IMR-90 (cell line): ENCODE results near the gene FKRP. TPM values are rescaled to one million over a fixed set of nuclear protein-coding genes. Genes with fewer than 3 reads are reported as not detected.

Experiments
- ATAC-seq: fragments of 200-7000 bp; cut with Tn5 transposase; 2 replicates; pipeline ENCODE4 v1.9.1; 2020; ENCODE audit warnings: low read depth, mild to moderate bottlenecking, moderate library complexity
- BruUV-seq: library from RNA; stranded (reverse); fragments of 400-500 nt; replicated peaks from 2 replicates; lab custom pipeline; 2021; lab: Mats Ljungman, UMichigan
- CTCF ChIA-PET: fragments of 300-600 bp; formaldehyde crosslinking; extraction: SDS; loops from one replicate; lab custom pipeline; 2021; ENCODE audit warnings: antibody characterized with exemption; lab: Yijun Ruan, JAX
- POLR2A ChIA-PET: fragments of 300-600 bp; sonication (Branson Sonifier 250); formaldehyde crosslinking; loops from one replicate; lab custom pipeline; 2022; ENCODE audit warnings: antibody characterized with exemption; ENCODE audit not compliant: unreplicated experiment; lab: Charles Lee
- DNase-seq: peaks from one replicate; pipeline ENCODE4 v3.0.0; 2013
- H2AFZ ChIP-seq: replicated peaks from 2 replicates; pipeline ENCODE3; 2013; ENCODE audit warnings: low read length, mild to moderate bottlenecking; ENCODE audit not compliant: poor library complexity
- H2AK5ac ChIP-seq: 2 replicates; pipeline ENCODE4 v1.6.1; 2013; ENCODE audit warnings: low read depth, low read length, inconsistent platforms
- H2AK9ac ChIP-seq: replicated peaks from 2 replicates; pipeline ENCODE3; 2013; ENCODE audit warnings: mild to moderate bottlenecking, low read depth, low read length, moderate library complexity; ENCODE audit not compliant: poor library complexity
- H2BK120ac ChIP-seq: 2 replicates; pipeline ENCODE4 v1.6.1; 2013; ENCODE audit warnings: low read depth, low read length, inconsistent platforms
- H2BK15ac ChIP-seq: 3 replicates; pipeline ENCODE4 v1.6.1; 2013; ENCODE audit warnings: low read depth, low read length, inconsistent platforms
- H2BK20ac ChIP-seq: 2 replicates; pipeline ENCODE4 v1.6.1; 2013; ENCODE audit warnings: low read depth, mild to moderate bottlenecking, inconsistent platforms, low read length, moderate library complexity
- H2BK5ac ChIP-seq: 2 replicates; pipeline ENCODE4 v1.6.1; 2013; ENCODE audit warnings: mild to moderate bottlenecking, low read depth, low read length, inconsistent platforms; ENCODE audit not compliant: poor library complexity, severe bottlenecking
- H3K14ac ChIP-seq: replicated peaks from 2 replicates; pipeline ENCODE4 v1.6.1; 2013; ENCODE audit warnings: low read depth, low read length, inconsistent platforms
- H3K18ac ChIP-seq: 2 replicates; pipeline ENCODE4 v1.6.1; 2013; ENCODE audit warnings: low read depth, low read length, control low read depth
- H3K23ac ChIP-seq: 2 replicates; pipeline ENCODE4 v1.6.1; 2013; ENCODE audit warnings: low read depth, low read length, inconsistent platforms
- H3K27ac ChIP-seq: 2 replicates; pipeline ENCODE4 v1.5.1; 2013; ENCODE audit warnings: mild to moderate bottlenecking, control low read depth, low read length; ENCODE audit not compliant: insufficient read depth
- H3K27me3 ChIP-seq: 2 replicates; pipeline ENCODE4 v1.6.1; 2013; ENCODE audit warnings: low read length; ENCODE audit not compliant: control insufficient read depth, insufficient read depth
- H3K36me3 ChIP-seq: 2 replicates; pipeline ENCODE4 v1.6.1; 2013; ENCODE audit warnings: low read length, mixed read lengths; ENCODE audit not compliant: control insufficient read depth, insufficient read depth
- H3K4ac ChIP-seq: 2 replicates; pipeline ENCODE4 v1.6.1; 2013; ENCODE audit warnings: low read depth, low read length, inconsistent platforms
- H3K4me1 ChIP-seq: 2 replicates; pipeline ENCODE4 v1.6.1; 2013; ENCODE audit warnings: low read length, mixed read lengths; ENCODE audit not compliant: control insufficient read depth, insufficient read depth
- H3K4me2 ChIP-seq: 2 replicates; pipeline ENCODE4 v1.6.1; 2013; ENCODE audit warnings: low read depth, mild to moderate bottlenecking, control low read depth, low read length, moderate library complexity
- H3K4me3 ChIP-seq: 2 replicates; pipeline ENCODE4 v1.5.1; 2013; ENCODE audit warnings: low read depth, mild to moderate bottlenecking, control low read depth, low read length, moderate library complexity; ENCODE audit not compliant: insufficient read depth
- H3K56ac ChIP-seq: 2 replicates; pipeline ENCODE4 v1.6.1; 2013; ENCODE audit warnings: low read length, inconsistent platforms; ENCODE audit not compliant: insufficient read depth; ENCODE audit errors: extremely low read depth
- H3K79me1 ChIP-seq, 2 experiments: 2 replicates each; pipeline ENCODE4 v1.6.1; 2013; ENCODE audit warnings: low read length in 2 of 2, inconsistent platforms in 1 of 2, low read depth in 1 of 2
- H3K9ac ChIP-seq: 2 replicates; pipeline ENCODE4 v1.6.1; 2013; ENCODE audit warnings: low read depth, low read length, control low read depth
- H3K9me1 ChIP-seq: 2 replicates; pipeline ENCODE4 v1.6.1; 2013; ENCODE audit warnings: low read length, inconsistent platforms; ENCODE audit not compliant: insufficient read depth
- H3K9me3 ChIP-seq: 2 replicates; pipeline ENCODE4 v1.6.1; 2013; ENCODE audit warnings: low read length; ENCODE audit not compliant: control insufficient read depth, insufficient read depth
- H4K20me1 ChIP-seq: 2 replicates; pipeline ENCODE4 v1.6.1; 2013; ENCODE audit warnings: low read length, inconsistent platforms; ENCODE audit not compliant: insufficient read depth
- H4K5ac ChIP-seq: 2 replicates; pipeline ENCODE4 v1.6.1; 2013; ENCODE audit warnings: mild to moderate bottlenecking, low read depth, low read length, control low read depth
- H4K8ac ChIP-seq, 2 experiments: 2 replicates each; pipeline ENCODE4 v1.6.1; 2013; ENCODE audit warnings: low read depth in 2 of 2, low read length in 2 of 2, control low read depth in 1 of 2, inconsistent platforms in 1 of 2
- H4K91ac ChIP-seq: 2 replicates; pipeline ENCODE4 v1.6.1; 2013; ENCODE audit warnings: low read depth, low read length, inconsistent platforms; ENCODE audit not compliant: insufficient read depth
- BHLHE40 ChIP-seq: fragments of 150-350 bp; IDR thresholded peaks from 2 replicates; pipeline ENCODE4 v1.6.1; 2016; ENCODE audit warnings: mild to moderate bottlenecking, low read depth, low read length
- CEBPB ChIP-seq: IDR thresholded peaks from 2 replicates; pipeline ENCODE4 v1.6.1; 2012; ENCODE audit warnings: low read depth, low read length, improper control_type of control experiment
- CHD1 ChIP-seq: IDR thresholded peaks from 2 replicates; pipeline ENCODE4 v1.6.1; 2012; ENCODE audit warnings: low read depth, low read length, improper control_type of control experiment
- FOS ChIP-seq: fragments of 150-350 bp; IDR thresholded peaks from 2 replicates; pipeline ENCODE4 v1.6.1; 2016; ENCODE audit warnings: low read depth, low read length
- MAFK ChIP-seq: IDR thresholded peaks from 2 replicates; pipeline ENCODE4 v1.6.1; 2012; ENCODE audit warnings: low read depth, low read length, improper control_type of control experiment
- MAZ ChIP-seq: IDR thresholded peaks from 2 replicates; pipeline ENCODE4 v1.6.1; 2012; ENCODE audit warnings: low read depth, mild to moderate bottlenecking, low read length, improper control_type of control experiment, moderate library complexity, borderline replicate concordance
- MXI1 ChIP-seq: IDR thresholded peaks from 2 replicates; pipeline ENCODE4 v1.6.1; 2012; ENCODE audit warnings: low read depth, mild to moderate bottlenecking, low read length, moderate library complexity, borderline replicate concordance
- NFE2L2 ChIP-seq: fragments of 150-350 bp; IDR thresholded peaks from 2 replicates; pipeline ENCODE4 v1.6.1; 2016; ENCODE audit warnings: low read depth, mild to moderate bottlenecking, low read length
- POLR2A ChIP-seq: IDR thresholded peaks from 2 replicates; pipeline ENCODE4 v1.6.1; 2012; ENCODE audit warnings: mild to moderate bottlenecking, low read depth, low read length
- RAD21 ChIP-seq: IDR thresholded peaks from 2 replicates; pipeline ENCODE4 v1.6.1; 2012; ENCODE audit warnings: low read length, improper control_type of control experiment
- RCOR1 ChIP-seq: IDR thresholded peaks from 2 replicates; pipeline ENCODE4 v1.6.1; 2012; ENCODE audit warnings: mild to moderate bottlenecking, low read length, improper control_type of control experiment; ENCODE audit not compliant: insufficient replicate concordance
- RFX5 ChIP-seq: IDR thresholded peaks from 2 replicates; pipeline ENCODE4 v1.8.0; 2012; ENCODE audit warnings: low read depth, mild to moderate bottlenecking, low read length, moderate library complexity
- SMC3 ChIP-seq: fragments of 150-350 bp; IDR thresholded peaks from 2 replicates; pipeline ENCODE4 v1.6.1; 2016; ENCODE audit warnings: low read depth, mild to moderate bottlenecking, antibody characterized with exemption, low read length, moderate library complexity
- USF2 ChIP-seq: fragments of 150-350 bp; IDR thresholded peaks from 2 replicates; pipeline ENCODE4 v1.6.1; 2017; ENCODE audit warnings: mild to moderate bottlenecking, antibody characterized with exemption, low read length, low read depth
- WGBS, 2 experiments: methylation state at CpG; one replicate each; pipeline versions ENCODE4 v1.1.5 to v1.1.7; 2013; ENCODE audit warnings: missing lambda C conversion rate in 2 of 2; ENCODE audit not compliant: insufficient read length in 1 of 2; ENCODE audit errors: extremely low coverage in 2 of 2; 5-methylcytosine and 5-hydroxymethylcytosine counted together
- dilution Hi-C: fragments of 300-500 bp; cut with HindIII; formaldehyde crosslinking; loops from one replicate; pipeline ENCODE4 v1.14.3; 2018; ENCODE audit warnings: low sequenced_read_pairs; ENCODE audit not compliant: unreplicated experiment
- in situ Hi-C: fragments of 300-500 bp; cut with MboI; formaldehyde crosslinking; loops from 3 replicates; pipeline ENCODE4 v1.14.3; 2019; ENCODE audit warnings: low sequenced_read_pairs, inconsistent platforms, mixed read lengths
- intact Hi-C: fragments of 100-400 bp; cut with micrococcal nuclease; formaldehyde crosslinking; loops from 2 replicates; pipeline ENCODE4 v1.10.0; 2022
- polyA plus RNA-seq, 3 experiments: library from polyadenylated mRNA; depleted of rRNA; stranded (reverse); fragments of >200 nt; gene quantifications; 2 replicates each; pipeline ENCODE4 v1.2.3, GENCODE V29; 2012; ENCODE audit warnings: low replicate concordance in 1 of 3
- total RNA-seq: library from RNA; depleted of rRNA; stranded (reverse); fragments of >200 nt; gene quantifications from 2 replicates; pipeline ENCODE4 v1.2.3, GENCODE V29; 2012
- TF ChIP-seq, protein P1 (sequence below): fragments of 150-350 bp; IDR thresholded peaks from 2 replicates; pipeline ENCODE4 v1.6.1; 2016; ENCODE audit warnings: low read depth, mild to moderate bottlenecking, low read length, moderate library complexity, borderline replicate concordance

FKRP gene
- total and polyA plus RNA-seq, 2 of the 4 experiments (the other 2 are of a cell fraction): 6.1 to 25.3 TPM

GRCh38 chr19:46759817-46760333, 14.0 kb downstream of the FKRP start:
- H2AK5ac ChIP-seq: peak overlapping the region; percentile 78; the same call in 1 of the 2 replicates
- 0 out of 2 replicates have a peak overlapping the region, but pooled peaks have one; percentile 29 for H3K23ac ChIP-seq
- H4K91ac ChIP-seq: no peak overlapping the region
- no peaks in the 10 kb centered on the region for H3K27me3 ChIP-seq
- peak overlapping the region; percentile 66 for H2AK9ac ChIP-seq
- H4K20me1 ChIP-seq: peaks cover 17% of the 10 kb centered on the region
- H2BK15ac ChIP-seq: peak overlapping the region; percentile 40; the same call in 1 of the 3 replicates
- in situ Hi-C loops (loop anchor here (5.0 kb wide), 2 partner anchors 82 to 227 kb away; no protein-coding TSS in a partner anchor), intact Hi-C loops (loop anchor here (1.0 kb wide), 1 partner anchor 24 kb away; no protein-coding TSS in a partner anchor), dilution Hi-C loops (no loop called here)
- H3K4me1 ChIP-seq: peaks cover 12% of the 10 kb centered on the region
- H3K4me3 ChIP-seq: no peak overlapping the region
- peak overlapping the region; percentile 2; the same call in 1 of the 2 replicates for H4K5ac ChIP-seq
- peak overlapping the region; percentile 20; the same call in 1 of the 2 replicates for H3K14ac ChIP-seq
- H3K56ac ChIP-seq: no peak overlapping the region
- peak overlapping the region; percentile 7; the same call in 1 of the 2 replicates for H3K4ac ChIP-seq
- H2BK20ac ChIP-seq: peak overlapping the region; percentile 74
- H3K9ac ChIP-seq: no peak overlapping the region
- peak overlapping the region; percentile 30; the same call in 1 of the 2 replicates for H2BK120ac ChIP-seq
- no peaks in the 10 kb centered on the region for H3K9me3 ChIP-seq
- peaks cover 13% of the 10 kb centered on the region for H3K36me3 ChIP-seq
- POLR2A ChIA-PET: no interaction called here
- no TSS peak for BruUV-seq
- CTCF ChIA-PET: no interaction called here
- TF ChIP-seq MAZ: 0 out of 2 replicates have a peak, but pooled peaks have one; percentile 7
- no peak for TF ChIP-seq RAD21
- TF ChIP-seq FOS: no peak
- no peak for TF ChIP-seq USF2
- TF ChIP-seq, protein P1, sequence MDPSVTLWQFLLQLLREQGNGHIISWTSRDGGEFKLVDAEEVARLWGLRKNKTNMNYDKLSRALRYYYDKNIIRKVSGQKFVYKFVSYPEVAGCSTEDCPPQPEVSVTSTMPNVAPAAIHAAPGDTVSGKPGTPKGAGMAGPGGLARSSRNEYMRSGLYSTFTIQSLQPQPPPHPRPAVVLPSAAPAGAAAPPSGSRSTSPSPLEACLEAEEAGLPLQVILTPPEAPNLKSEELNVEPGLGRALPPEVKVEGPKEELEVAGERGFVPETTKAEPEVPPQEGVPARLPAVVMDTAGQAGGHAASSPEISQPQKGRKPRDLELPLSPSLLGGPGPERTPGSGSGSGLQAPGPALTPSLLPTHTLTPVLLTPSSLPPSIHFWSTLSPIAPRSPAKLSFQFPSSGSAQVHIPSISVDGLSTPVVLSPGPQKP: no peak
- TF ChIP-seq MAFK: peak; percentile 60
- TF ChIP-seq MXI1: no peak
- TF ChIP-seq RCOR1: peak; percentile 44
- peak; percentile 72 for TF ChIP-seq CEBPB
- no peak for TF ChIP-seq POLR2A
- TF ChIP-seq BHLHE40: no peak
- no peak for TF ChIP-seq RFX5
- TF ChIP-seq SMC3: no peak
- TF ChIP-seq CHD1: no peak
- peak; percentile 97 for TF ChIP-seq NFE2L2
- H3K18ac ChIP-seq: no peak overlapping the region; the same call in 1 of the 2 replicates
- DNase-seq (peak; percentile 97), ATAC-seq (peak; percentile 71)
- no peak overlapping the region for H3K4me2 ChIP-seq
- H3K9me1 ChIP-seq: peaks cover 9% of the 10 kb centered on the region
- peak overlapping the region in 1 of 2 experiments; percentile 23; a peak in 1 of 4 replicates for H4K8ac ChIP-seq
- peak overlapping the region; percentile 26 for H2AFZ ChIP-seq
- peaks cover 4 to 22% of the 10 kb centered on the region in 2 experiments; a peak in 2 of 4 replicates for H3K79me1 ChIP-seq
- H3K27ac ChIP-seq: peak overlapping the region; percentile 85; the same call in 1 of the 2 replicates
- peak overlapping the region; percentile 46 for H2BK5ac ChIP-seq
- 90% methylated on average over 2 of the region's 7 CpGs; no CpG with 5 or more reads in 1 of the 2 experiments for WGBS, 2 experiments
